HG03139 (cell line): ENCODE data around the gene NPAS3.
"Not testable (repeated sequence)": the region's sequence is repeated elsewhere in the genome, so short reads cannot be mapped to it uniquely, and the experiment has no call there.

Experiments used
- ATAC-seq: cut with Tn5 transposase; IDR thresholded peaks from one replicate; pipeline ENCODE4 v1.9.1; 2021; ENCODE audit not compliant: unreplicated experiment

Gene NPAS3

GRCh38 chr14:33068040-33068439, 129.4 kb downstream of the NPAS3 start:
- ATAC-seq, result no peak

DNA sequence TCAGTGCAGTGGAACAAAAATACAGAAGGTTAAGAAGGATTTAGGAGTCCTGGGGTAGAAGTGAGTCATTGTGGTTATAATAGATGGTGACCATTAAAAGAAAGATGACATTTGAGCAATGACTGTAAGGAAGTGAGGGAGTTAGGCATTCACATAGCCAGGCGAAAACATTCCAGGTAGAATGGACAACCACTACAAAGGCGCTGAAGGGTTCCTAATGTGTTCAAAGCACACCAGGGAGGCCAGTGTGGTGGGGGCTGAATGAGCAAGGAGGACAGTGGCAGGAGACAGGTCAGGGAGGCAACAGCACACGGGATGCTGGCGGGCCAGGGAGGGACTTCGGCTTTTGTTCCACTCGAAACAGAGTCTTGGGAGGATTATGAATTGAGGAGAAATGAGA, 129.9 kb downstream of the NPAS3 start:
- no peak for ATAC-seq

DNA sequence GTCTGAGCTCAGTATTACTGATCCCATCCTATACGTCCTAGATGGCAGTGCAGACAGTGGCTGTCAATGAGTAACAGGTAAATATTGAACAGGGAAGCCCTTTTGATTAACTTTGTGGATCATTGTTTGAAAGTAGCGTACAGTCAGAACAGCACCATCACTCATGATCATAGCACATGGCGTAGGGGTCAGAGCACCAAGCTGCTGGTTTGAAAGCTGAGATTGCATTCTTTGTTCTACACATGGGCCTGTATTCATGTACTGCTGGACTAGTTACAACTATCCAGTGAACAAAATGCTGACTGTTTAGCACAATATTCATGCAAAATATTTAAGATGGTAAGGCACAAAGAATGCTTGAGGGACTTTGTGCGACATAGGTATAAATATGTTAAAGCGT, 131.8 kb downstream of the NPAS3 start:
- no peak for ATAC-seq

GRCh38 chr14:33073023-33073422, 134.3 kb downstream of the NPAS3 start:
- ATAC-seq, result no peak

DNA sequence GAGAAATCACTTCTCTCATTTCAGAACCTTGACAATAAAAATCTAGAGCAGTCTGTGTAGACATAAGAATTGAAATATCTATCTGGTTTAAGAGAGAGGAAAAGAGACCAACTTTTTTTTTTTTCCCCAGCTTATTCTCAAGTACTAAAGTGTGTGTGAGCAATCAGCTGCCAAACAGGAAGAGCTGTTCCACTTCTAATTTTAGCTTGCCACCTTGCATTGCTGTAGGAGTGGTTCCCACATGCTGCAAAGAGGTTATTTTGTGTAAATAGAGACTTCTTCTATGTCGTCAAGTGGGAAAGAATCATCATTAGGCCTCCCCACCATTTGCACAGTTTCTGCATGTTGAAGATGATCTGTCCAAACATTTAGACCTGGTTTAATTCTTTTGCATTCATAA, 142.6 kb downstream of the NPAS3 start:
- no peak for ATAC-seq

DNA sequence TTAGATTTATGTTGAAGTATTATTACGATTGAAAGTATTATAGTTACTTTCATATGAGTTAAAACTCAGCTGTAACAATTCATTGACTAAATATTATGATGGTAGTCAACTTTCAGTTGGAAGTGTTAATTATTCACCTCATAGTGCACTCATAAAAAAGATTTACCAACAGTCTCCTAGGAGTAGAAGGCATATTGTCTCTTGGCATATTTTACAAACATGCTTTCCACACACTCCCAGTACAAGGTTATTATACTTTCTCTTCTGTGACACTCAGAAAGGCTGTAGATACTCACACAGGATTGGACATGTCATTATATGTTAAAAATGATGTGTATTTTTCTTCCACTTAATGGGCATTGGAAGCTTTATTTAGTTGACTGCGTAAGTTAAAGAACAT, 147.1 kb downstream of the NPAS3 start:
- ATAC-seq, result no peak

DNA sequence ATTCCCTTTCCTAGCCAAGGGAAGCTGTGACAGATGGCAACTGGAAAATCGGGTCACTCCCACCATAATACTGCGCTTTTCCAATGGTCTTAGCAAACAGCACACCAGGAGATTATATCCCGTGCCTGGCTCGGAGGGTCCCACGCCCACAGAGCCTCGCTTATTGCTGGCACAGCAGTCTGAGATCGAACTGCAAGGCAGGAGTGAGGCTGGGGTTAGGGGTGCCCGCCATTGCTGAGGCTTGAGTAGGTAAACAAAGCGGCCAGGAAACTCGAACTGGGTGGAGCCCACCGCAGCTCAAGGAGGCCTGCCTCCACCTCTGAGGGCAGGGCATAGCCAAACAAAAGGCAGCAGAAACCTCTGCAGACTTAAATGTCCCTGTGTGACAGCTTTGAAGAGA, 149.6 kb downstream of the NPAS3 start:
- not testable (repeated sequence) for ATAC-seq

- ATAC-seq, result no peak
Observed at GRCh38 chr14:33098016-33098415, 159.3 kb downstream of the NPAS3 start.

- ATAC-seq, result no peak
Observed at GRCh38 chr14:33103489-33103888, 164.8 kb downstream of the NPAS3 start.

DNA sequence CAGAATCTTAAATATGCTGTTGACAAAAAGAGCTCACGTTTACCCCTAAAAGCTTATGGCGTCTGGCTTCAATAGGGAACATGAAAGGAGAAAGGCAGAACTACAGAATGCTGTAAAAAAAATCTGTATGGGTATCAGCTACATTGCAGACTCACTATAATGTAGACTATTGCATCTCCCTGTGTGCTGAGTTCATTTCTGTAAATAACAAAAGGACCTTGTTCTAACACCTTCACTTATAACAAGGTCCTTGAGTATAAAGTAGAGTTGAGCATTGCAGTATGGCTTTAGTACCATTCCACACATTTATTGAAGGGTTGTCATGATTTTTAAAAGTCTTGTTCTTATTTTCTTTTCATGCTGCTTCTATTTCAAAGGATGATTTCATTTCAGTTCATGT, 165.3 kb downstream of the NPAS3 start:
- no peak for ATAC-seq

DNA sequence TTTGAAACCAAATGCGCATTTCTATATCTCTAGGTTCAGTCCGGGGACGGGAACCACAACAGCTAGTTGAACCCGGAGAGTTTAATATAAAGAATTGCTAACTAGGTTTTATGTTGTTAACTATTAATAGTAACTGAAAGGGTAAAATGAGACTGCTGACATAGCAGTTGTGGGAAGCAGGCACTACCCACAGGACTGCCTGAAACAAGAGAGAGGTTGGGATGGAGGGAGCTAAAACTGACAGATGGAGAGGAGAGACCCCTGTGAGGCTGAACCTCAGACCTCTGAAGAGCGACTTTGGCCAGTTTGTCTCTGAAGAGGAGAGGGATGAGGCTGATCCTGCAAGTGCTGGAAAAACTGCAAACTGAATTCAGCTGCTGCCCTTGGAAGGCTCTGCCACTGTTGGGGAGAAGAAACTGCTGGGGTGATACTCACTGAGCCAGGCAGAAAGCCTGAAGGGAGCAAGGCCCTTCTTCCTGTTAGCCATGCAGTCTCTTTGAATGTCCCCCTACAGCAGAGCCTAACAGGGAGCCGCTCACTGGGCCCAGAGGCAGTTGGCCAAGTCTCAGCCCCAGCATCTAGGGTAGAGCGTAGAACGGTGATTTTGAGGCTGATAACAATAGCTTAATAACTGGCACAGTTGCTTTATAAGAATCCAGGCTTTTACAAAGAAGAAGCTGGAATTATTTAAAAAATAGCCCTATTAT, 172.2 kb downstream of the NPAS3 start:
- ATAC-seq, result no peak

DNA sequence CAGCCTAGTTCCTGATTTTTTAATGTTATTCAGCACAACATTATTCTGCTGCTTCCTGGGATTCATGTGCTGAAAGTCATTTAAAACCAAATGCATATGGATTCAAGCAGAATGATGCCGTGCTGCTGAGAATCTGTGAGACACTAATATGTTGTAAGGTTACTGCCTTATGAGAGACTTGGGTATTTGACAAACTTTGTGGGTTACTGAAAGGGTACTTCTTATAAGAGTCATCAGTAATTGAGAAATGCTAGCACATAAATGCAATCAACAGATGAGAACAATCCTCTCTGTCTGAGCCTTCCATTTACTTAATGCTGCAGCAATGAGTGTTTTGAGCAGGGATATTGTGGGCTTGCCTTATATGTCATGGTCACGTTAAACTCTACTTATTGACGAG, 175.7 kb downstream of the NPAS3 start:
- ATAC-seq, result no peak

- ATAC-seq, result no peak
Observed at GRCh38 chr14:33118668-33119067, 180.0 kb downstream of the NPAS3 start.

GRCh38 chr14:33120341-33120740, 181.7 kb downstream of the NPAS3 start:
- no peak for ATAC-seq

DNA sequence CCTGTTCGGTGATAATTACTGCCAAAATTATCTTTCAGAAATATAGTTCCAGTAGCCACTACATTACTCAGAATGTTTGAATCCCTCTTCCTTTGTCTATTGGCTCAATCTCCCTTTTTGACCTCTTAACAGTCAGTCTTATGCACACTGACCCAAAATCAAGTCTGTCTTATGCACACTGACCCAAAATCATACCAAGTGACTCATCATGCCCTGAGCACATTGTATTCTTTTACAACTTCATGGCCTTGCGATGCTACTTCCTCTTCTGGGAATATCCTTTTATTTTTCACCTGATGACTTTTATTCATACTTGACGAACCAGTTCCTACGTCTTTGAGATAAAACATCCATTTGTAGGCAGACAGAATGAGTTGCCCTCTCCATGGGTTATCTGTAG, 182.3 kb downstream of the NPAS3 start:
- no peak for ATAC-seq

- ATAC-seq, result no peak
Observed at GRCh38 chr14:33123281-33123680, 184.6 kb downstream of the NPAS3 start.

DNA sequence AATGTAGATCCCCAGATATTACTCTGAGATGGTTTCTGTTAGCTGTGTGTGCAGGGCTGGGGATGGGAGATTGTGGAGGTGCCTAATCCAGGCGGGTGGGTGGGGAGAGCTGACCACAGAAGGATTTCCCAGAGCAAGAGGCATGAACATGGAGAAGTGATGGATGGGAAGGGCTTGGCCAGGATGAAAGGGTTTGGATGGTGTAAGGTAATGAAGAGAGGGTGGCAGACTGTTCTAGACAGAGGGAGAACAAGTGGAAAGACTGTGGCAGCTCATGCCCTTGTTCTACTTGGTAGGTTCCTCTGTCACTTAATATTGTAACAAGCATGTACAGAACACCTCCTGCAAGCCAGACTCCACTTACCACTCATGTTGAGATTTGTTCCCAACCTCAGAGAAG, 187.8 kb downstream of the NPAS3 start:
- no peak for ATAC-seq

DNA sequence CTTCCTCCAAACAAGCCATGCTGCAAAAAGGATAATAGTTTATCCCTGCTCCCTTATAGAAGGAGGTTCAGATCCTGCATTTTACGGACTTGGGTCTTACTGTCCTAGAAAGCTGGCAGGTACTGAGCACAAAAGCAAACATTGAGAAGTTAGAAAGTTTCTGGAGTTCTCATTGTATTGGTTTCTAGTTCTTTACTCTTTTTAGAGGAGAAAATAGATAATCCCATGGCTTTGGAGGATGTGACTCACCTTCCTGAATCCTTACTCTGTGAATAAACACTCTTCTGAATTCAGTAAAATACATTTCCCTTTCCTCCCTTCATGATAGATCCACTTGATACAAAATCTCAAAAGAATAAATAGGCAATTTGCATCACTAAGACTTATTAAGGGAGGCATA, 188.9 kb downstream of the NPAS3 start:
- ATAC-seq, result no peak

GRCh38 chr14:33131801-33132200, 193.1 kb downstream of the NPAS3 start:
- no peak for ATAC-seq

DNA sequence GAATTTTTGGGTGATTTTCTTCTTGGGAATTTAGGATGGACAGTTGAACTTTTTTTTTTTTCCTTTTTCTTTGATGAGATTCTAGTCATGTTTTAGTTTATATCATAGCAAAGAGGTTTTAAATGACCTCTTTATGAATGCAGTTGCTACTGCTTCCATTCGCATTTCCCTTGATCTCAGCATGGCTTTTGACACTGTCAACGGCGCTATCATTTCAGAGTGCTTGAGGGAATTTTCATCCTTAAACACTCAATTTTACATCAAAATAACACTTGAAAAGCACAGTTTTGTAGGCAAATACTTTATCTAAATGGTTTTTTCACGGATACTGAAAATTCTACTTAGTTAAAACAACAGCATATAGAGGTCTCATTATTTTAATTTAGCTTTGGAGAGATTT, 195.5 kb downstream of the NPAS3 start:
- ATAC-seq, result no peak

DNA sequence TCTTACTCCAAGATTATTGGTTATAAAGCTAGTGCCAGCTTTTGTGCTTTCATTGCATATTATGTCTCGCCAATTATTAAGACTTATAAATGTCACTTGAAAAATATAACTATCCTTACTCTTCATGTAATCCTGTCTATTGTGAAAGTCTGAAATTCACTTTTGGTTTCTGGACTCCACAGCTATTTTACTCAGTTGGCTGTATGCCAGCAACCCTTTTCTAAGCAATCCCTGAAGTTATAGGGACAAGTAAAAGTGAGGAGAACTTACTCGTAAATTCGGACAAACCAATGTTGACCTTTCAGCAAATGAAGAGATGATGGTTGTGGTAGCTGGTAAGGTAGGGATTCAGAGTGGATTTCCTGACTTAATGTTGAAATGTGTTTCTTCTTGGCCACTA, 196.3 kb downstream of the NPAS3 start:
- ATAC-seq, result no peak

- no peak for ATAC-seq
Observed at GRCh38 chr14:33150666-33151428, 212.2 kb downstream of the NPAS3 start.

DNA sequence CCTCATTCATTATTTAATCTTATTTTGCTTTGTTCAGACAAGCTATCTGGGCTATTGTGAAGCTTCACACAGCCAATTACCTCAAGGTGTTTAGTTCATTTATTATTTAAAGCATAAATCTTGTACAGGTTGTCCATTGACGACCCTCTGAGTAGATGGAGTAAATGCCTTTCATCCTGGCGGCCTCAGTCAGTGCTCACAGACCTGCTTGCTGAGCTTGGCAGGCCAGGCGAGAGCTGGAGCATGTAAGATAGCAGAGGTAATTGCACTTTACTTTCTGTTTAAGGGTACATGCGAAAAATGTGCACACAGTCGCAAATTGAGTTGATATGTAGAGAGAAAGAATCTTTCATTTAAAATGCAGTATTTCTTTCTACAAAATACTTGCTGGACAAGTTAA, 224.4 kb downstream of the NPAS3 start:
- ATAC-seq, result no peak
